T-helper 1 cell treated with Interleukin-12 subunit alpha and Interleukin-12 subunit beta and Interleukin-4 antibody, amounts not matched to agents 30 μg/mL and 1 μg/mL, for 36 hours (primary cell): ENCODE results near the gene CEP250.
"Not testable (repeated sequence)": the region's sequence is repeated elsewhere in the genome, so short reads cannot be mapped to it uniquely, and the experiment has no call there.

Source experiments
- H3K27ac Mint-ChIP-seq: one replicate; pipeline ENCODE4 v1.8.0; 2021; ENCODE audit warnings: mild to moderate bottlenecking, mixed read lengths
- H3K27me3 Mint-ChIP-seq: one replicate; pipeline ENCODE4 v1.8.0; 2021; ENCODE audit warnings: low read depth, mixed read lengths
- H3K36me3 Mint-ChIP-seq: one replicate; pipeline ENCODE4 v1.8.0; 2021; ENCODE audit warnings: low read depth, mixed read lengths
- H3K4me1 Mint-ChIP-seq: one replicate; pipeline ENCODE4 v1.8.0; 2021; ENCODE audit warnings: low read depth, mixed read lengths
- H3K4me3 Mint-ChIP-seq: one replicate; pipeline ENCODE4 v1.8.0; 2021; ENCODE audit warnings: mild to moderate bottlenecking, moderate library complexity, mixed read lengths
- H3K9me3 Mint-ChIP-seq: one replicate; pipeline ENCODE4 v1.8.0; 2021; ENCODE audit warnings: mixed read lengths

Gene CEP250

GRCh38 chr20:35544941-35545340 lies 89.5 kb downstream of the CEP250 start:
- H3K4me1 Mint-ChIP-seq = peaks cover 10% of the 10 kb centered on the region
- H3K27me3 Mint-ChIP-seq, H3K9me3 Mint-ChIP-seq, H3K4me3 Mint-ChIP-seq, H3K36me3 Mint-ChIP-seq, H3K27ac Mint-ChIP-seq: not testable (repeated sequence)

- Mint-ChIP-seq H3K27me3 (no peaks in the 10 kb centered on the region), H3K4me3 (no peak overlapping the region), H3K36me3 (peaks cover 10% of the 10 kb centered on the region), H3K27ac (no peak overlapping the region), H3K4me1 (peaks cover 9% of the 10 kb centered on the region), H3K9me3 (no peaks in the 10 kb centered on the region)
These were observed 90.7 kb downstream of the CEP250 start for GRCh38 chr20:35546127-35546526.

DNA sequence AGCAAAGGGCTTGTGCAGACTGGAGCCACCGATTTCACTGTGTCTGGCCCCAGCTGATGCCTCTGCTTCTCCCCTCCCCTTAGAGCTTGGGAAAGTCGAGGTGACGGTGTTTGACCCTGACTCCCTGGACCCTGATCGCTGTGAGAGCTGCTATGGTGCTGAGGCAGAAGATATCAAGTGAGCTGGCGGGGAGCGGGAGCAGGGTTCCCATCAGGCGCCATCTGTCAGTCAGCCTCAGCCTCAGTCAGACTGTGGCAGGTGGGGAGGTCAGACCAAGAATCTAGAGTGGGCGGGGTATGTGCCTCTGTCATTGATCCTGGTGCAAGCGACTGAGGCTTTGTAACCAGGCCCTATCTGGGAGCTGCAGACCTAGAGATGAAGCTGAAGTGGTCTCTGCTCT lies 91.9 kb downstream of the CEP250 start:
- peaks cover 10% of the 10 kb centered on the region for H3K36me3 Mint-ChIP-seq
- peaks cover 5% of the 10 kb centered on the region for H3K4me1 Mint-ChIP-seq
- no peak overlapping the region for H3K27ac Mint-ChIP-seq
- no peak overlapping the region for H3K4me3 Mint-ChIP-seq
- no peaks in the 10 kb centered on the region for H3K9me3 Mint-ChIP-seq
- H3K27me3 Mint-ChIP-seq = no peaks in the 10 kb centered on the region

- no peak overlapping the region for H3K4me3 Mint-ChIP-seq
- H3K36me3 Mint-ChIP-seq = peaks cover 16% of the 10 kb centered on the region
- no peak overlapping the region for H3K27ac Mint-ChIP-seq
These were observed 96.1 kb downstream of the CEP250 start for GRCh38 chr20:35551503-35551902.

DNA sequence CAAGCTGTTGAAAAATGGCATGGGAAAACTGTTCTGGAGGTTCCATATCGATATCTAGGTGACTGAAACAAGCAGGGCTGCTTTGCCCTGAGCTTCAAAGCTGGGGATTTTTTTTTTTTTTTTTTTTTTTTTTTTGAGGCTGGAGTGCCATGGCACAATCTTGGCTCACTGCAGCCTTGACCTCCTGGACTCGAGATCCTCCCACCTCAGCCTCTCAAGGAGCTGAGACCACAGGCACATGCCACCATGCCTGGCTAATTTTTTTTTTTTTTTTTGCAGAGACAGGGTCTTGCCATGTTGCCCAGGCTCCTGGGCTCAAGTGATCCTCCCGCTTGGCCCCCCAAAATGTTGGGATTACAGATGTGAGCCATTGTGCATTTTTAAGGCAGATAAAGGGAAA lies 97.5 kb downstream of the CEP250 start:
- Mint-ChIP-seq H3K27ac (no peak overlapping the region), H3K9me3 (no peaks in the 10 kb centered on the region), H3K36me3 (peaks cover 22% of the 10 kb centered on the region), H3K4me1 (no peaks in the 10 kb centered on the region), H3K27me3 (no peaks in the 10 kb centered on the region), H3K4me3 (no peak overlapping the region)

More at GRCh38 chr20:35551503-35551902, 96.1 kb downstream of the CEP250 start:
- Mint-ChIP-seq H3K9me3 (no peaks in the 10 kb centered on the region), H3K27me3 (no peaks in the 10 kb centered on the region), H3K4me1 (no peaks in the 10 kb centered on the region)

DNA sequence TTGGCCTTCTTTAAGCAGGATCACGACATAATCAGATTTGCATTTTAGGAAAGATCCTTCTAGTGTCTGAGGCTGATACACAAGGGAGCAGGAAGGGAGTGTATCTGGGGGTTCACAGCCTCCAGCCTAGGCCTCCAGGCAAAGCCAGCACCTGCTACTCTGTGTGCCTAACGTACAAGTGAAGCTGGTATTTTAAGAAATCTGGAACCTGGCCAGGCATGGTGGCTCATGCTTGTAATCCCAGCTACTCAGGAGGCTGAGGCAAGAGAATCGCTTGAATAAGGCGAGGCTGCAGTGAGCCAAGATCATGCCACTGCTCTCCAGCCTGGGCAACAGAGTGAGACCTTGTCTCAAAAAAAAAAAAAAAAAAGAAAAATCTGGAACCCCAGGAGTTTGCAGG lies 100.1 kb downstream of the CEP250 start:
- peaks cover 17% of the 10 kb centered on the region for H3K36me3 Mint-ChIP-seq
- H3K9me3 Mint-ChIP-seq, H3K4me1 Mint-ChIP-seq, H3K4me3 Mint-ChIP-seq, H3K27me3 Mint-ChIP-seq, H3K27ac Mint-ChIP-seq: not testable (repeated sequence)

DNA sequence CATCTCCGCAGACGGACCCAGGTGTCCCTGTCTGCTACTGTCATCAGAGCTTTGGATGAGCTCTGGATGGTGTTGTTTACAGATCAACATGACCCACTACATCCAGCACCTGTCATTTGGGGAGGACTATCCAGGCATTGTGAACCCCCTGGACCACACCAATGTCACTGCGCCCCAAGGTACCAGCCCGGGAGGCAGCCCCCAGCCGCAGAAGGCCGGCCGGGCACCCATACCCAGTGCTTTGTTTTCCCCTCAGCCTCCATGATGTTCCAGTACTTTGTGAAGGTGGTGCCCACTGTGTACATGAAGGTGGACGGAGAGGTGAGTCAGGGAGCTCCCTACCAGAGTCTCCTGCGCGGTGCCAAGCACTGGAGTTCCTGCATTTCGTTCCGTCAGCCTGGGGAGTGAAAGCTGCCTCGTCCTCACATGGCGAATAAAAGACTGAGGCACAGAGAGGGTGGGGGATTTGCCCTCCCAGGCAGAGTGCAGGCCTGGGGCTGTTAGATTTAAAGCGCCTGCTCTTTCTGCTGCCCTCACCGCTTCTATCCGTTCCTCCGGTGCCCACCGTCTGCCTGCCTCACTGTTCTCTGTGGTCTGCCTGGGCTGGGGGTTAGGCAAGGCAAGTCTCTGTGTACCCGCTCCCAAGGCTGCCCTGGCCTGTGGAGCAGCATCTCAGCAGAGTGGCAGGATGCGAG lies 100.7 kb downstream of the CEP250 start:
- no peaks in the 10 kb centered on the region for H3K9me3 Mint-ChIP-seq
- H3K36me3 Mint-ChIP-seq = peaks cover 17% of the 10 kb centered on the region
- no peaks in the 10 kb centered on the region for H3K27me3 Mint-ChIP-seq
- no peak overlapping the region for H3K4me3 Mint-ChIP-seq
- H3K27ac Mint-ChIP-seq = no peak overlapping the region
- no peaks in the 10 kb centered on the region for H3K4me1 Mint-ChIP-seq

DNA sequence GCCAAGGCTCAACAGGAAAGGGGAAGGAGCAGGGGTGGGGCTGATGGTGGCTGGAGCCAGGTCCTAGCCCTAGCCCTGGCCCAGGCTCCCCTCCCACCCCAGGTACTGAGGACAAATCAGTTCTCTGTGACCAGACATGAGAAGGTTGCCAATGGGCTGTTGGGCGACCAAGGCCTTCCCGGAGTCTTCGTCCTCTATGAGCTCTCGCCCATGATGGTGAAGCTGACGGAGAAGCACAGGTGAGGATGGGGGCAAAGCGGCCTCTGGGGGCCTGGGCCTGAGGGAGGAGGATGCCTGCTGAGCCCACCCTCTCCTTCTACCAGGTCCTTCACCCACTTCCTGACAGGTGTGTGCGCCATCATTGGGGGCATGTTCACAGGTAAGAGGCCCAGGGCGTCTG lies 101.5 kb downstream of the CEP250 start:
- Mint-ChIP-seq H3K27ac (no peak overlapping the region), H3K9me3 (no peaks in the 10 kb centered on the region), H3K27me3 (no peaks in the 10 kb centered on the region), H3K36me3 (peaks cover 17% of the 10 kb centered on the region), H3K4me3 (no peak overlapping the region), H3K4me1 (no peaks in the 10 kb centered on the region)

DNA sequence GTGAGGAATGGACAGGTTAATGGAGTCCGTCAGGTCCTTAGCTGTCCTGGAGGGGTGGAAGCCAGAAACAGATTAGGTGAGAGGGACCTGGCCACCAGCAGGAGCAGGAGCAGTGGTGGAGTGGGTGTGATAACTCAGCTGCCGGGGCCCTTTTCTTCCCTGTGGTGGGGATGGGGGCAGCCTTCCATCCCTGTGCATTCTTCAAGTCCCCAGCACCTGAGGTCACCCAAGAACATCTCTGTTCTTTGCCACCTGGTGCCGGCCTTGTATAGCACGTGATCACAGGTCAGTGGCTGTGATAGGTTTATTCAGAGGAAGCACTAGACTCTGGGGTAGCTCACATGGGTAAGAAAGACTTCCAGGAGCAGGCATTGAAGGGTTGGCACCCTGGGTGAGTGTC lies 103.1 kb downstream of the CEP250 start:
- Mint-ChIP-seq H3K27ac (no peak overlapping the region), H3K36me3 (peaks cover 17% of the 10 kb centered on the region), H3K27me3 (no peaks in the 10 kb centered on the region), H3K4me3 (no peak overlapping the region), H3K4me1 (no peaks in the 10 kb centered on the region), H3K9me3 (no peaks in the 10 kb centered on the region)

GRCh38 chr20:35559042-35559693 lies 103.8 kb downstream of the CEP250 start:
- Mint-ChIP-seq H3K4me1 (no peaks in the 10 kb centered on the region), H3K27ac (no peak overlapping the region), H3K9me3 (no peaks in the 10 kb centered on the region), H3K4me3 (no peak overlapping the region), H3K27me3 (no peaks in the 10 kb centered on the region), H3K36me3 (peaks cover 17% of the 10 kb centered on the region)

GRCh38 chr20:35560105-35560511 lies 104.7 kb downstream of the CEP250 start:
- Mint-ChIP-seq H3K36me3 (peaks cover 10% of the 10 kb centered on the region), H3K9me3 (no peaks in the 10 kb centered on the region), H3K4me3 (no peak overlapping the region), H3K4me1 (no peaks in the 10 kb centered on the region), H3K27me3 (no peaks in the 10 kb centered on the region), H3K27ac (no peak overlapping the region)

DNA sequence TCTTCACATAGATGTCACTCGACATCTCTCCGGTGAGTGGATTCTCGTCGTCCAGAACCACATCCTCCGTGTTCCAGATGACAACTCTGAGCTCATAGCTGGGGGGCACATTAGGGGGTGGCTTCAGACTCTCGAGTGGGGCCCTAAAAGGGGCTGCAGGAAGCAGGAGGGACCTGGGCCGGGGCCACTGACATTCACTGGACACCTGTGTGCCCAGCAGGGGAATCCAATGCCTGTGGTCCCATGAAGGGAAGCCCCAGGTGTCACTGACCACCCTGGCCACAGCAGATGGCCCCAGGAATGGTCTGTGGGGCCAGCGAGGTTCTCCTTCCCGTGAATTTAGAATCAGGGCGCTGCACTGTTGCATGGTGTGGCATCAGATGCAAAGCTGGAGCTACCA lies 105.1 kb downstream of the CEP250 start:
- Mint-ChIP-seq H3K4me3 (no peak overlapping the region), H3K36me3 (peaks cover 10% of the 10 kb centered on the region), H3K27ac (no peak overlapping the region), H3K4me1 (no peaks in the 10 kb centered on the region), H3K9me3 (no peaks in the 10 kb centered on the region), H3K27me3 (no peaks in the 10 kb centered on the region)

- Mint-ChIP-seq H3K36me3 (peaks cover 10% of the 10 kb centered on the region), H3K9me3 (no peaks in the 10 kb centered on the region), H3K4me3 (no peak overlapping the region), H3K27ac (no peak overlapping the region), H3K4me1 (no peaks in the 10 kb centered on the region), H3K27me3 (no peaks in the 10 kb centered on the region)
These were observed 105.9 kb downstream of the CEP250 start for GRCh38 chr20:35561268-35561667.

- Mint-ChIP-seq H3K4me3 (no peak overlapping the region), H3K9me3 (no peaks in the 10 kb centered on the region)
These were observed 106.3 kb downstream of the CEP250 start for GRCh38 chr20:35561671-35562070.

GRCh38 chr20:35562541-35563110 lies 107.2 kb downstream of the CEP250 start:
- Mint-ChIP-seq H3K36me3 (peaks cover 5% of the 10 kb centered on the region), H3K9me3 (no peaks in the 10 kb centered on the region), H3K4me1 (no peaks in the 10 kb centered on the region), H3K27ac (no peak overlapping the region), H3K27me3 (peaks cover 4% of the 10 kb centered on the region), H3K4me3 (no peak overlapping the region)

More at GRCh38 chr20:35561671-35562070, 106.3 kb downstream of the CEP250 start:
- Mint-ChIP-seq H3K4me1 (no peaks in the 10 kb centered on the region), H3K27ac (no peak overlapping the region), H3K36me3 (peaks cover 8% of the 10 kb centered on the region), H3K27me3 (no peaks in the 10 kb centered on the region)
